ENCODE data around the gene FAM193A.
"Not testable (repeated sequence)": the region's sequence is repeated elsewhere in the genome, so short reads cannot be mapped to it uniquely, and the experiment has no call there.

The FAM193A gene

DNA sequence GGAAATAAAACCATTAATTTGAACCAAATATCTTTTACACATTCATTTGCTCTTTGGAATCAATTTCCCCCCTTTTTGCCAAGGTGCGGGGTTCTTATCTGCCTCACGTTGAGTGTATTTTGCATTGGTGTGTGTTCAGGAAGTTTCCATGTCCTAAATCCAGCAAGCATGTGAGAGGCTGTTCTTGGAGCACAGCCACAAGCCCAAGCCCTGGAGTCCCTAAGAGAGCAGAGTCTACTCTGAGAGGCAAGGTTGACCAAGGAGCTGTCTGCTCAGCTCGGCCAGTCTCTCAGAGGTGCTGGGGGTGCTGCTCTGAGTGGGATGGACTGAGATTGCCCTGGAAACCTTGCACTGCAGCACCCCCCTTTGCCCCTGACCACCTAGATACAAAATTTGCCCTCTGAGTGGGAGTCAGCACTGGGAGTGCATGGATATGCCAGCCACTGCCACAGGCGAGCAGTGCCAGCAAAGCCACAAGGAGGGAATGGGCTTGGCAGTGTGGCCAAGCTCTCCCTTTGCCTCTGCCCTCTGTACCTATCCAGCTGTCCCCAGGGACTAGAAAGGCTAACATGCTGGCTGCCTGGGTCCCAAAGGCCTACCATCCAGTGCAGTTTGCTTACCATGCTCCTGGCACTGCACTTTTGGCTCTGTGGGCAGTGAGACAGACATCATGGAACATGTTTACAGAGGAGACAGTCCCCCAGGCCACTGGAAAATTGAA is 20.5 kb upstream of the FAM193A start:
- no peak for DNase-seq

DNA sequence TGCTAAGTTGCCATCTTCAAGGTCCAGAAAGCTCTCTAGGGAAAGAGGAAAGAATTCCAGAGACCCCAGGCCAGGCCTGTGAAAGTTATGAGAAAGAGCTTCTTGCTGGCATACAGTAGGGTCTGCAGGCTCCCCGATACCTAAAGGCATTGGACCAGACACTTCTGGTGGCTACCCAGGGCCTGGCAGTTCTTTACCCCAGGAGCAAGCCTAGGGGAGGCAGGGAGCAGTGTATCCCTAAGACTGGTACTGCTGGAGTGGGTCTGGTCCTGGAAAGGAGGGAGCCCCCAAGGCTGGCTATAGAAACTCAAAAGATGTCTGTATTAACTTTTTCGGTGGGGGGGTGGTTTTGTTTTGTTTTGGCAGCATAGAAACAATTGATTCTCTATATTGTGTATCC is 19.8 kb upstream of the FAM193A start:
- DNase-seq, result no peak

- DNase-seq, result no peak
Measured at GRCh38 chr4:2526559-2526958, 9.9 kb upstream of the FAM193A start.

- DNase-seq, result no peak
Measured at GRCh38 chr4:2534904-2535375, 1.5 kb upstream of the FAM193A start.

GRCh38 chr4:2535376-2536192 is 863 bp upstream of the FAM193A start:
- peak; percentile 70 for DNase-seq

DNA sequence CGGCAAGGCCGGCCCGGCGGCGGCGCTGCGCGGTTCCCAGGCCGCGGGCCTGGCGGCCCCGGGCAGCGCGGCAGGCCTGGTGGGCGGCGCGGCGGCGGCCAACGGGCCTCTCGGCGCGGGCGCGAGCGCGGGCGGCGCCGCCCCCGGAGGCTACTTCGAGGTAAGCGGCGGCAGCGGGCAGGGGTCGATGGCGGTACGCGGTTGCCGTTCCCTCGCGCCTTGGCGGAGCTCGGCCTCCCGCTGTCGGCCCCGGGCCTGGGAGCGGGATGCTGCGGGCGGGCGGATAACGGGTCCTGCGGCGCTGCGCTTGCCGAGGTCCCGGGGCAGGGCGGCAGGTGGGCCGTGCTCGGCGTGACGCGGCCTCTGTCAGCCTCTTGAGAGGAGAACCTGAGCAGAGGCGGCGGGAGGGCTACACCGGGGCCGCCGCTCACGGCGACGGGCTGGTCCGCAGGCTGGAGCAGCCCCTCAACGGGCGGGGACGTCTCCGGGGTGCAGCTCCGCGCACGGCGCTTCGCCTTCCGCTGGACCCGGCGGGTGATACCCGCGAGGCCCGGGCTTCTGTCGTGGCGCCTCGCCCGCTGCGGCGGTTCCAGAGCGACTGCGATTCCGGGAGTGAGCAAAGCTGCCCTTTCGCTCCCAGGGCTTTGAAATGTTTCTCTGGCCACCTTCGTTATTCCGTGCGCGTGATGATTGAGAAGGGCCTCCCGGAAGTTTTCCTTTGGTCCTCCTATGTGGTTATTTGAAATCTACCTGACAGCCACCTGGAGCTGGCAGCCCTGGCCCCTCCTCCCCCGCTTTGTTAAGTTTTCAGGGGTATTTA is 774 bp downstream of the FAM193A start:
- no peak for DNase-seq

DNA sequence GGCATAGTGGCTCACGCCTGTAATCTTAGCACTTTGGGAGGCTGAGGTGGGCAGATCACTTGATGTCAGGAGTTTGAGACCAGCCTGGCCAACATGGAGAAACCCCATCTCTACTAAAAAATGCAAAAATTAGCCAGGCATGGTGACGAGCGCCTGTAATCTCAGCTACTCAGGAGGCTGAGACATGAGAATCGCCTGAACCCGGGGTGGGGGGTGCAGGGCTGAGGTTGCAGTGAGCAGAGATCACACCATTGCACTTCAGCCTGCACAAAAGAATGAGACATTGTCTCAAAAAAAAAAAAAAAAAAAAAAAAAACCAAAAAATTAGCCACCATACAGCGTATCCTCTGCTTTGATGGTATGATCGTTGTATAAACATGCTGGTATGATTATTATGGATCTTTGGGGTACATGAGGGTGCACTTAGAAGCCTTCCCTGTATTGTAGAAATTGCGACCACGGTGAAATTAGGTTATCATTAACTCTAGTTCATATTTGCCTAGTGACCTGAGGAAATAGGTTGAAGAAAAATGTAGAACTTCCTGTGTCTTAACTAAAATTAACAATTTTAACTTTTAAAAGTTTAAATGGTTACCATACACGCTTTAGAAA is 7.2 kb downstream of the FAM193A start:
- DNase-seq, result not testable (repeated sequence)

GRCh38 chr4:2545321-2546013 is 9.0 kb downstream of the FAM193A start:
- DNase-seq, result no peak

DNA sequence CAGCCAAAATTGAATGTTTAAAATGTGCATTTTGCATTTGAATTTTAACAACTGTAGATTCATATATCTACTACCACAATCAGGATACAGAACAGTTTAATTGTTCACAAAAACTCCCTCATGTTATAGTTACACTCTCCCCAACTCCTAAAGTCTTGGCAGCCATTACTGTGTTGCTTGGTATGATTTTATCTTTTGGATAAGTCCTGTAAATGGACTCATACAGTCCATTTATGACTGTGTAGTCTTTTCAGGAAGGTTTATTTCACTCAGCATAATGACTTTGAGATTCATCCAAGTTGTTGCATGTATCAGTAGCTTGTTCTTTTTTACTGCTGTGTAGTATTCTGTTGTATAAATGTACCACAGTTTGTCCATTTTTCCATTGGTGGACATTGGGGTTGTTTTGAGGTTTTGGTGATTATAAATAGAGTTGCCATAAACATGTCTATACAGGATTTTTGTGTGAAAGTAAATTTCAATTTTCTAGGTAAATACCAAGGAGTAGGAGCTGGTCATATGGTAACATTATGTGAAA is 9.9 kb downstream of the FAM193A start:
- DNase-seq, result no peak

GRCh38 chr4:2546961-2547691 is 10.7 kb downstream of the FAM193A start:
- DNase-seq, result not testable (repeated sequence)

- DNase-seq, result no peak
Measured at GRCh38 chr4:2551118-2551517, 14.7 kb downstream of the FAM193A start.

- DNase-seq, result no peak
Measured at GRCh38 chr4:2552806-2553205, 16.4 kb downstream of the FAM193A start.

DNA sequence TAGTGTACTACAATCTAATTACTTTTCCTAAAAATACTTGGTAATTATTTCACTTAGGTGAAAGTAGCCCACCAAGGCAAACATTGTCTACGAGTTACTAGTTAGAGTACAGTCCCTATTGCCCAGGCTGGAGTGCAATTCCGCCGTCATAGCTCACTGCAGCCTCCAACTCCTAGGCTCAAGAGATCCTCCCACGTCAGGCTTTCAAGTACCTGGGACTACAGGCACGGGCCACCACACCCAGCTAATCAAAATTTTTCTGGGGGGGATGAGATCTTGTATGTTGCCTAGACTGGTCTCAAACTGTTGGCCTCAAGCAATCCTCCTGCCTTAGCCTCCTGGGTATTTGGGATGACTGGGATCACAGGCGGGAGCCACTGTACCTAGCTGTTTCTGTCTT is 21.9 kb downstream of the FAM193A start:
- DNase-seq, result no peak

- DNase-seq, result no peak
Measured at GRCh38 chr4:2560167-2560566, 23.7 kb downstream of the FAM193A start.

DNA sequence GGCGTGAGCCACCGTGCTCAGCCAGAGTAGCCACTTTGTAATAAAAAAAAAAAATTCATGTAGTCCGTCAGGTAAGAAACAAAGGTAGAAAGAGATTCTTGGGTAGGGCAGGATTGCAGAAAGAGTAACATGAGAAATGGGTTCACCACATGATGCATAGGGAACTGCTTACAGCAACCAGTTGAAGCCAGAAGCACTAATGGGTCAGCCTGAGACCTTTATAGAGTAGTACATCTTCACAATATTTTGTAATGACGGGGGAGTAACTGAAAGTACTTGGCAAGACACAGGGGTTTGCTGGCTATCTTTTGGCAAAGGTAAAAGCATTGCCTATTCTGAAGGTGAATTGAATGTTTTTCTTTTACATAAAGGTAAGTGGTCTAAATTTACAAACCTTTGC is 29.1 kb downstream of the FAM193A start:
- DNase-seq, result no peak

- no peak for DNase-seq
Measured at GRCh38 chr4:2570036-2570435, 33.6 kb downstream of the FAM193A start.

DNA sequence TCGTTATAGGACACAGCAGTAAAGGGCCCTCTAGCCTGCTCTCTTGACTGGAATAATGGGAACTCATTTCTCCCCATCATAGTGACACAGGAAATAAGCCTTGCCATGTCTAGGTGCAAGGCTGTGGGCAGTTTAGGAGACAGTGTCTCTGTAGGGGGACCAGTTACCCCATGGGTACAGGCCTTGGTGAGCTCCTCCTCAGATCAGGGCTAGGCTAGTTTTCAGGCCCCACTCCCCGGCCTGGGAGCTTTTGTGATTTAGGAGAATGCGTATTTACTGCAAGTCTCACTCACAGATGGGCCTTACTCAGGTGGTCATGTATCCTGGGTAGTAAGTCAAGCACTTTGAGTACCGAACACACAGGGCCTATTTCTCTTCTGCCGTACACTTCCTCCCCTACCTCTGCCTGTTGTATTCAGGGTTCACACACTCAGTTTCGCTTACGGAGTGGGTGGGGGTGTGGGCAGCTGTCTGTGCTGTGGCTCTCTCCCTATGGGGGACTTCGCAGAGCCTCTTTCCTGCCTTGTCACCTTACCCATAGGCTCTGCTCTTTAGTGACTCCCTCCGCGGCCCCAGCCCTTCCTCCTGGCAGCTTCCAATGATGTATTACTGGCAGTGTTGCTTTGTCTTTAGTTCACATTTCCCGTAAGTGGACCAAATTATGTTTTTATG is 34.2 kb downstream of the FAM193A start:
- DNase-seq, result no peak

DNA sequence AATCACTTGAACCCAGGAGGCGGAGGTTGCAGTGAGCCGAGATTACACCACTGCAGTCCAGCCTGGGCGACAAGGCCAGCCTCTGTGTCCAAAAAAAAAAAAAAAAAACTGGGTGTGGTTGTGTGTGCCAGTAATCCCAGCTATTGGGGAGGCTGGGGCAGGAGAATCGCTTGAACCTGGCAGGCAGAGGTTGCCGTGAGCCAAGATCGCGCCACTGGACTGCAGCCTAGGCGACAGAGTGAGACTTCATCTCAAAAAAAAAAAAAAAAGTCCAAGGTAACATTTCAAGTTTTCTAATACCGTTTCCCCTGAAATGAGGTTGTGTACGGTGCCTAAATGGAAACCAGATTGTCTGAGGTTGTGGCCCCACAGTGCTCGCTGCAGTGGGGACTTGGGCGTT is 35.6 kb downstream of the FAM193A start:
- DNase-seq, result no peak

GRCh38 chr4:2572866-2573265 is 36.4 kb downstream of the FAM193A start:
- DNase-seq, result no peak

GRCh38 chr4:2574009-2574408 is 37.6 kb downstream of the FAM193A start:
- no peak for DNase-seq

DNA sequence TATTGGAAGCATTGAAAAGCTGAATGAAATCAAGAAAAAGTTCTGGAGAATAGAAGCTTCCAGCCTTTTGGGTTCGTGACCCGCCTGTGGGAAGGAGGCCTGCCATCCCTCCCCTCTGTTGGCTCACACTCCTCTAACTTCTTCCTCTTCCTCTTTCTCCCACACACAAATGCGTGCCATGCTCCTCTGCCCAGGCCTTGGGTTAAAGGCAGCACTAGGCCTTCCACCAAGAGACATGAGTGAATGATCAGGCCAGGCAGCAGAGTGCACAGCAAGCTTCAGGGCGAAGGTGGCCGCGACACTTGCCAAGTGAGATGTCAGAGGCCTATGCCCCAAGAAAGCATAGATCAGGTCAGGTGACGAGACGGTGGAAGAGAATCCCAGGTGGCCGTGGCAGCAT is 38.4 kb downstream of the FAM193A start:
- DNase-seq, result no peak

All from KG1 (cell line).